Measurements from ENCODE around the gene DBX1. TPM values are rescaled to one million over a fixed set of nuclear protein-coding genes. Genes with fewer than 3 reads are reported as not detected.

Gene DBX1
- total and polyA plus RNA-seq, 12 donors: not detected

- Histone ChIP-seq H3K27ac (peak overlapping the region in 7 of 10 donors; percentile 60 to 84 (median 76)), H3K4me3 (no peak overlapping the region), H3K9me3 (no peaks in the 10 kb centered on the region), H3K4me1 (peaks cover 5 to 27% (median 24%) of the 10 kb centered on the region in 9 donors), H3K36me3 (peaks cover 0 to 56% (median 16%) of the 10 kb centered on the region in 9 donors), H3K27me3 (no peaks in the 10 kb centered on the region)
- intact Hi-C loops (cut with DNase I): loop anchor here in 9 of 10 donors (1.0 to 10.0 kb wide), 6 partner anchors 59 to 546 kb away; no protein-coding TSS in a partner anchor
- TF ChIP-seq CTCF (IDR thresholded peaks at IDR 0.05): peak; percentile 69 to 88 (median 84)
- 32% methylated on average over 8 of the region's 8 CpGs for WGBS, 2 donors
- peak in 7 of 8 donors; percentile 7 to 53 (median 32) for ATAC-seq
- peak in 1 of 2 donors; percentile 18 for DNase-seq
Measured at GRCh38 chr11:20110908-20111669, 49.2 kb downstream of the DBX1 start.

- no peak overlapping the region for H3K4me3 ChIP-seq
- H3K36me3 ChIP-seq: peaks cover 0 to 56% (median 14%) of the 10 kb centered on the region in 9 donors
- H3K27me3 ChIP-seq: no peaks in the 10 kb centered on the region
- no peaks in the 10 kb centered on the region for H3K9me3 ChIP-seq
- peaks cover 5 to 27% (median 24%) of the 10 kb centered on the region in 9 donors for H3K4me1 ChIP-seq
- H3K27ac ChIP-seq: peak overlapping the region in 1 of 10 donors; percentile 19
- DNase-seq (no peak), ATAC-seq (no peak)
- intact Hi-C loops (cut with DNase I): loop anchor here in 9 of 10 donors (2.0 to 10.0 kb wide), 5 partner anchors 58 to 545 kb away; no protein-coding TSS in a partner anchor
- no peak for TF ChIP-seq CTCF (IDR thresholded peaks at IDR 0.05)
- WGBS, 2 donors: 96 to 97% methylated on average over 9 of the region's 9 CpGs
Measured at GRCh38 chr11:20109731-20110445, 50.4 kb downstream of the DBX1 start.

Other genes with a start within 250 kb of the DBX1 start
- 10 to 100 TPM in 7 of 10 donors, 1 to 10 TPM in 3; 6.1 to 28.8 (median 14.1) TPM for gene HTATIP2, start 203.2 kb upstream of the DBX1 start, total RNA-seq
- 10 to 100 TPM in 1 of 2 donors, 1 to 10 TPM in 1; 9.3 to 25.2 TPM for gene HTATIP2, start 203.2 kb upstream of the DBX1 start, polyA plus RNA-seq
- gene PRMT3, start 227.2 kb upstream of the DBX1 start, total RNA-seq: 10 to 100 TPM in 8 of 10 donors, 1 to 10 TPM in 2; 9.2 to 16.3 (median 11.7) TPM
- 1 to 10 TPM; 7.3 to 8.8 TPM for gene PRMT3, start 227.2 kb upstream of the DBX1 start, polyA plus RNA-seq